ENCODE data around the gene MLST8.
A peak's percentile ranks its signal among the peaks of the same experiment; 100 is the strongest.

MLST8 gene

GRCh38 chr16:2159175-2159838 is 45.9 kb upstream of the MLST8 start:
- Histone ChIP-seq H3K9me3 (ENCODE audit: control insufficient read depth, insufficient read depth, low read depth, low read length) (no peaks in the 10 kb centered on the region), H3K4me1 (ENCODE audit: control insufficient read depth, insufficient read depth, low read length) (no peaks in the 10 kb centered on the region), H3K4me3 (ENCODE audit: low read depth, low read length) (no peak overlapping the region), H3K36me3 (ENCODE audit: control insufficient read depth in 2 of 2, insufficient read depth in 1 of 2, low read length in 2 of 2) (peaks cover 0 to 10% of the 10 kb centered on the region in 2 experiments; a peak in 1 of 3 replicates), H3K27ac (ENCODE audit: extremely low read depth, low read depth, low read length) (peak overlapping the region; percentile 14; the same call in 1 of the 2 replicates)
- TF ChIP-seq ZNF19 (tag by site-specific recombination; IDR thresholded peaks at IDR 0.05; ENCODE audit: low read depth) (no peak), ZNF776 (tag by site-specific recombination; IDR thresholded peaks at IDR 0.05; ENCODE audit: borderline replicate concordance) (no peak), ZNF132 (tag by site-specific recombination; IDR thresholded peaks at IDR 0.05; ENCODE audit: borderline replicate concordance) (no peak), ZNF157 (tag by site-specific recombination; IDR thresholded peaks at IDR 0.05) (no peak), TCF7L2 (IDR thresholded peaks at IDR 0.05; ENCODE audit: borderline replicate concordance, low read depth, low read length) (no peak), ZNF341 (tag by site-specific recombination; IDR thresholded peaks at IDR 0.05; ENCODE audit: low read depth) (peak; percentile 60; the same call in 1 of the 2 replicates), ZNF658 (tag by site-specific recombination; IDR thresholded peaks at IDR 0.05) (no peak), ZNF114 (tag by site-specific recombination; IDR thresholded peaks at IDR 0.05) (no peak), ZNF221 (tag by site-specific recombination; IDR thresholded peaks at IDR 0.05; ENCODE audit: borderline replicate concordance) (no peak), ZFHX2 (tag by site-specific recombination; conservative IDR thresholded peaks at IDR 0.05) (peak; percentile 51), SP7 (tag by site-specific recombination; IDR thresholded peaks at IDR 0.05) (no peak), ZNF274 (IDR thresholded peaks at IDR 0.05; ENCODE audit: low read length) (no peak), ZNF274 (tag by site-specific recombination; IDR thresholded peaks at IDR 0.05; ENCODE audit: borderline replicate concordance) (no peak), ZNF843 (tag by site-specific recombination; IDR thresholded peaks at IDR 0.05) (no peak), ZNF518A (tag by site-specific recombination; conservative IDR thresholded peaks at IDR 0.05; ENCODE audit: low read depth) (no peak), KLF9 (tag by site-specific recombination; IDR thresholded peaks at IDR 0.05; ENCODE audit: low read depth) (no peak), SCRT2 (tag by site-specific recombination; IDR thresholded peaks at IDR 0.05) (no peak), YY1 (tag by site-specific recombination; IDR thresholded peaks at IDR 0.05) (no peak), ZNF768 (tag by site-specific recombination; IDR thresholded peaks at IDR 0.05) (no peak), KLF1 (tag by site-specific recombination; IDR thresholded peaks at IDR 0.05) (peak; percentile 75), EGR2 (tag by site-specific recombination; IDR thresholded peaks at IDR 0.05; ENCODE audit: low read depth) (peak; percentile 62; the same call in 1 of the 2 replicates), ZNF311 (tag by site-specific recombination; IDR thresholded peaks at IDR 0.05; ENCODE audit: borderline replicate concordance) (no peak), ZNF146 (tag by site-specific recombination; IDR thresholded peaks at IDR 0.05) (no peak), ZNF623 (tag by site-specific recombination; IDR thresholded peaks at IDR 0.05) (no peak)
- TF ChIP-seq, protein P1, sequence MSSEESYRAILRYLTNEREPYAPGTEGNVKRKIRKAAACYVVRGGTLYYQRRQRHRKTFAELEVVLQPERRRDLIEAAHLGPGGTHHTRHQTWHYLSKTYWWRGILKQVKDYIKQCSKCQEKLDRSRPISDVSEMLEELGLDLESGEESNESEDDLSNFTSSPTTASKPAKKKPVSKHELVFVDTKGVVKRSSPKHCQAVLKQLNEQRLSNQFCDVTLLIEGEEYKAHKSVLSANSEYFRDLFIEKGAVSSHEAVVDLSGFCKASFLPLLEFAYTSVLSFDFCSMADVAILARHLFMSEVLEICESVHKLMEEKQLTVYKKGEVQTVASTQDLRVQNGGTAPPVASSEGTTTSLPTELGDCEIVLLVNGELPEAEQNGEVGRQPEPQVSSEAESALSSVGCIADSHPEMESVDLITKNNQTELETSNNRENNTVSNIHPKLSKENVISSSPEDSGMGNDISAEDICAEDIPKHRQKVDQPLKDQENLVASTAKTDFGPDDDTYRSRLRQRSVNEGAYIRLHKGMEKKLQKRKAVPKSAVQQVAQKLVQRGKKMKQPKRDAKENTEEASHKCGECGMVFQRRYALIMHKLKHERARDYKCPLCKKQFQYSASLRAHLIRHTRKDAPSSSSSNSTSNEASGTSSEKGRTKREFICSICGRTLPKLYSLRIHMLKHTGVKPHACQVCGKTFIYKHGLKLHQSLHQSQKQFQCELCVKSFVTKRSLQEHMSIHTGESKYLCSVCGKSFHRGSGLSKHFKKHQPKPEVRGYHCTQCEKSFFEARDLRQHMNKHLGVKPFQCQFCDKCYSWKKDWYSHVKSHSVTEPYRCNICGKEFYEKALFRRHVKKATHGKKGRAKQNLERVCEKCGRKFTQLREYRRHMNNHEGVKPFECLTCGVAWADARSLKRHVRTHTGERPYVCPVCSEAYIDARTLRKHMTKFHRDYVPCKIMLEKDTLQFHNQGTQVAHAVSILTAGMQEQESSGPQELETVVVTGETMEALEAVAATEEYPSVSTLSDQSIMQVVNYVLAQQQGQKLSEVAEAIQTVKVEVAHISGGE (tag by site-specific recombination; conservative IDR thresholded peaks at IDR 0.05; ENCODE audit: low read depth): no peak
- TF ChIP-seq, protein P2, sequence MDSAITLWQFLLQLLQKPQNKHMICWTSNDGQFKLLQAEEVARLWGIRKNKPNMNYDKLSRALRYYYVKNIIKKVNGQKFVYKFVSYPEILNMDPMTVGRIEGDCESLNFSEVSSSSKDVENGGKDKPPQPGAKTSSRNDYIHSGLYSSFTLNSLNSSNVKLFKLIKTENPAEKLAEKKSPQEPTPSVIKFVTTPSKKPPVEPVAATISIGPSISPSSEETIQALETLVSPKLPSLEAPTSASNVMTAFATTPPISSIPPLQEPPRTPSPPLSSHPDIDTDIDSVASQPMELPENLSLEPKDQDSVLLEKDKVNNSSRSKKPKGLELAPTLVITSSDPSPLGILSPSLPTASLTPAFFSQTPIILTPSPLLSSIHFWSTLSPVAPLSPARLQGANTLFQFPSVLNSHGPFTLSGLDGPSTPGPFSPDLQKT (IDR thresholded peaks at IDR 0.05; ENCODE audit: borderline replicate concordance, low read depth, low read length): no peak
- CTCF ChIA-PET: no interaction called here
- POLR2A ChIA-PET: interaction anchor here (0.6 to 1.6 kb wide), 4 partner anchors 77 to 295 kb away, joined by 3 to 6 read pairs (median 4); partner anchors contain the start of genes DNASE1L2 and RPS2

Measured in HEK293 (cell line).